Ascending aorta (tissue), 2 donors: ENCODE measurements around the gene SERGEF. TPM values are rescaled to one million over a fixed set of nuclear protein-coding genes. Genes with fewer than 3 reads are reported as not detected.

Source experiments
- DNase-seq, 2 donors: peaks; one replicate each; pipeline ENCODE4 v3.0.0-alpha.2; 2019; ENCODE audit warnings: low spot score in 2 of 2
- H3K27ac ChIP-seq, 2 donors: fragments of 200-600 bp; sonication (generic); one replicate each; pipeline ENCODE4 v1.5.1; 2016 to 2017; ENCODE audit warnings: mild to moderate bottlenecking in 1 of 2
- H3K27me3 ChIP-seq: fragments of 200-600 bp; sonication (generic); one replicate; pipeline ENCODE4 v1.5.1; 2017
- H3K36me3 ChIP-seq, 2 donors: fragments of 200-600 bp; sonication (generic); one replicate each; pipeline ENCODE4 v1.5.1; 2016
- H3K4me1 ChIP-seq, 2 donors: fragments of 200-600 bp; sonication (generic); one replicate each; pipeline ENCODE4 v1.5.1; 2016 to 2017; ENCODE audit warnings: mild to moderate bottlenecking in 1 of 2
- H3K4me3 ChIP-seq, 2 donors: fragments of 200-600 bp; sonication (generic); one replicate each; pipeline ENCODE4 v1.5.1; 2016 to 2017; ENCODE audit warnings: mild to moderate bottlenecking in 1 of 2
- H3K9me3 ChIP-seq, 2 donors: fragments of 200-600 bp; sonication (generic); one replicate each; pipeline ENCODE4 v1.5.1; 2016
- CTCF ChIP-seq, 3 experiments: fragments of 200-600 bp in 2 of 3; fragments of 450-650 bp in 1 of 3; sonication (generic) in 2 of 3; IDR thresholded peaks; one replicate each; pipeline ENCODE4 v1.5.1; 2016 to 2019; ENCODE audit warnings: antibody characterized with exemption in 3 of 3, mild to moderate bottlenecking in 1 of 3, moderate library complexity in 1 of 3
- intact Hi-C: fragments of 100-400 bp; cut with DNase I; formaldehyde crosslinking; loops from one replicate; pipeline ENCODE4 v1.15.1; 2023
- total RNA-seq: library from RNA; depleted of rRNA; stranded (reverse); fragments of >200 nt; gene quantifications from one replicate; pipeline ENCODE4 v1.1.0, GENCODE V29; 2016

The SERGEF gene
- total RNA-seq, 1 donor from 2014 or later: 13.6 TPM

GRCh38 chr11:17859552-17859951 is 153.3 kb downstream of the SERGEF start:
- no peak overlapping the region for H3K4me3 ChIP-seq
- H3K4me1 ChIP-seq: no peaks in the 10 kb centered on the region
- no peaks in the 10 kb centered on the region for H3K36me3 ChIP-seq
- H3K9me3 ChIP-seq: no peaks in the 10 kb centered on the region
- intact Hi-C loops: no loop called here
- no peak for TF ChIP-seq CTCF (IDR thresholded peaks at IDR 0.05)
- no peak for DNase-seq
- H3K27me3 ChIP-seq: no peaks in the 10 kb centered on the region
- H3K27ac ChIP-seq: no peak overlapping the region

- H3K27me3 ChIP-seq: no peaks in the 10 kb centered on the region
- intact Hi-C loops: no loop called here
- no peak for DNase-seq
- TF ChIP-seq CTCF (IDR thresholded peaks at IDR 0.05): no peak
- H3K4me3 ChIP-seq: no peak overlapping the region
- H3K27ac ChIP-seq: no peak overlapping the region
- H3K36me3 ChIP-seq: no peaks in the 10 kb centered on the region
- H3K4me1 ChIP-seq: no peaks in the 10 kb centered on the region
- H3K9me3 ChIP-seq: no peaks in the 10 kb centered on the region
Observed at GRCh38 chr11:17855531-17856290, 157.1 kb downstream of the SERGEF start.

GRCh38 chr11:17853280-17853679 is 159.6 kb downstream of the SERGEF start:
- H3K4me3 ChIP-seq: no peak overlapping the region
- no peak overlapping the region for H3K27ac ChIP-seq
- no peak for TF ChIP-seq CTCF (IDR thresholded peaks at IDR 0.05)
- no peaks in the 10 kb centered on the region for H3K4me1 ChIP-seq
- no peaks in the 10 kb centered on the region for H3K36me3 ChIP-seq
- intact Hi-C loops: no loop called here
- H3K27me3 ChIP-seq: no peaks in the 10 kb centered on the region
- DNase-seq: no peak
- no peaks in the 10 kb centered on the region for H3K9me3 ChIP-seq

GRCh38 chr11:17852246-17852645 is 160.6 kb downstream of the SERGEF start:
- Histone ChIP-seq H3K36me3 (no peaks in the 10 kb centered on the region), H3K27me3 (no peaks in the 10 kb centered on the region), H3K27ac (no peak overlapping the region), H3K4me3 (no peak overlapping the region), H3K9me3 (no peaks in the 10 kb centered on the region), H3K4me1 (no peaks in the 10 kb centered on the region)
- DNase-seq: no peak
- intact Hi-C loops: no loop called here
- no peak for TF ChIP-seq CTCF (IDR thresholded peaks at IDR 0.05)

GRCh38 chr11:17851697-17852096 is 161.2 kb downstream of the SERGEF start:
- Histone ChIP-seq H3K27ac (no peak overlapping the region), H3K9me3 (no peaks in the 10 kb centered on the region), H3K36me3 (no peaks in the 10 kb centered on the region), H3K4me1 (no peaks in the 10 kb centered on the region), H3K27me3 (no peaks in the 10 kb centered on the region), H3K4me3 (no peak overlapping the region)
- DNase-seq: no peak
- intact Hi-C loops: no loop called here
- TF ChIP-seq CTCF (IDR thresholded peaks at IDR 0.05): no peak
